Tracheal epithelial cell (primary cell): Measurements from ENCODE around the gene OTUD3. TPM values are rescaled to one million over a fixed set of nuclear protein-coding genes. Genes with fewer than 3 reads are reported as not detected.

Source experiments
- total RNA-seq: library from RNA; depleted of rRNA; stranded (reverse); fragments of >200 nt; gene quantifications from 2 replicates; pipeline ENCODE4 v1.2.1, GENCODE V29; 2014

Gene OTUD3
- 3.6 and 3.8 TPM in 2 replicates for total RNA-seq

GRCh38 chr1:19882111-19883071, at the start of gene OTUD3:
TSS of gene OTUD3 (plus strand) at chr1:19882395. CDS start at chr1:19882514, 119 bp downstream.

GRCh38 chr1:19923137-19923952, 41.1 kb downstream of the OTUD3 start, which contains the start of gene PLA2G2E:
TSS of gene PLA2G2E (minus strand) at chr1:19923617. CDS start at chr1:19923559, 58 bp downstream.

Other genes starting within 250 kb of the OTUD3 start
- gene NBL1, start 238.1 kb upstream of the OTUD3 start, total RNA-seq = 103 and 114 TPM in 2 replicates
- gene HTR6, start 217.5 kb upstream of the OTUD3 start, total RNA-seq = not detected in 2 replicates
- gene TMCO4, start 82.5 kb upstream of the OTUD3 start, total RNA-seq = 5.8 and 10.1 TPM in 2 replicates
- under 0.01 TPM in 1 of 2 replicates, not detected in the other for gene RNF186, start 67.1 kb upstream of the OTUD3 start, total RNA-seq
- not detected in 2 replicates for gene PLA2G2E, start 41.2 kb downstream of the OTUD3 start, total RNA-seq
- not detected in 2 replicates for gene PLA2G2A, start 97.2 kb downstream of the OTUD3 start, total RNA-seq
- gene PLA2G5, start 187.8 kb downstream of the OTUD3 start, total RNA-seq = not detected in 2 replicates
- gene PLA2G2D, start 237.1 kb downstream of the OTUD3 start, total RNA-seq = not detected in 2 replicates